HL-60 (cell line): Measurements from ENCODE around the gene LMOD2.

Experiments
- DNase-seq, 2 experiments: peaks; one replicate each; pipeline ENCODE4 v3.0.0-alpha.2; 2010 to 2020; ENCODE audit warnings: low read depth in 1 of 2, low spot score in 1 of 2
- H3K27ac ChIP-seq: fragments of 250-450 bp; sonication (Bioruptor Pico); replicated peaks from 2 replicates; pipeline ENCODE4 v1.5.1; 2020; ENCODE audit warnings: mild to moderate bottlenecking, moderate library complexity
- H3K27me3 ChIP-seq: fragments of 250-450 bp; sonication (Bioruptor Pico); 2 replicates; pipeline ENCODE4 v1.5.1; 2021; ENCODE audit warnings: mild to moderate bottlenecking, moderate library complexity; ENCODE audit not compliant: insufficient read depth, poor library complexity, severe bottlenecking
- H3K4me3 ChIP-seq: replicated peaks from 2 replicates; pipeline ENCODE4 v1.5.1; 2011; ENCODE audit warnings: mild to moderate bottlenecking, control low read depth, low read length; ENCODE audit not compliant: insufficient read depth
- CTCF ChIP-seq: IDR thresholded peaks from one replicate; pipeline ENCODE4 v1.5.1; 2011; ENCODE audit warnings: low read length, control low read depth, inconsistent platforms; ENCODE audit not compliant: insufficient read depth
- GABPA ChIP-seq: IDR thresholded peaks from 2 replicates; pipeline ENCODE4 v1.6.1; 2012; ENCODE audit warnings: low read depth
- POLR2AphosphoS5 ChIP-seq: IDR thresholded peaks from 2 replicates; pipeline ENCODE4 v1.6.1; 2012; ENCODE audit warnings: low read depth
- REST ChIP-seq: IDR thresholded peaks from 2 replicates; pipeline ENCODE4 v1.6.1; 2012; ENCODE audit warnings: low read depth; ENCODE audit not compliant: insufficient replicate concordance
- SPI1 ChIP-seq: IDR thresholded peaks from 2 replicates; pipeline ENCODE4 v1.6.1; 2012; ENCODE audit warnings: low read depth, mild to moderate bottlenecking, borderline replicate concordance

The LMOD2 gene

GRCh38 chr7:123674399-123675180 lies 18.9 kb downstream of the LMOD2 start:
- Histone ChIP-seq H3K27me3 (no peaks in the 10 kb centered on the region), H3K4me3 (no peak overlapping the region), H3K27ac (no peak overlapping the region)
- no peak for TF ChIP-seq REST
- no peak for DNase-seq

GRCh38 chr7:123675181-123675473 lies 19.5 kb downstream of the LMOD2 start:
- TF ChIP-seq REST (no peak), GABPA (no peak), SPI1 (no peak), CTCF (no peak), POLR2AphosphoS5 (no peak)
- DNase-seq, result no peak
- Histone ChIP-seq H3K4me3 (no peak overlapping the region), H3K27me3 (no peaks in the 10 kb centered on the region), H3K27ac (no peak overlapping the region)

GRCh38 chr7:123677061-123677715 lies 21.5 kb downstream of the LMOD2 start:
- no peaks in the 10 kb centered on the region for H3K27me3 ChIP-seq
- H3K4me3 ChIP-seq, result no peak overlapping the region
- no peak for TF ChIP-seq GABPA
- no peak for TF ChIP-seq REST
- TF ChIP-seq POLR2AphosphoS5, result no peak
- TF ChIP-seq CTCF, result no peak
- TF ChIP-seq SPI1, result no peak
- H3K27ac ChIP-seq, result no peak overlapping the region
- DNase-seq, result no peak
